GM12865 (cell line): ENCODE measurements around the gene ATP6V1B1.

Experiments used
- DNase-seq: peaks from one replicate; pipeline ENCODE4 v3.0.0; 2010; ENCODE audit warnings: low read depth
- H3K4me3 ChIP-seq: 2 replicates; pipeline ENCODE4 v1.5.1; 2011; ENCODE audit warnings: mild to moderate bottlenecking, low read depth, low read length, control low read depth
- CTCF ChIP-seq: IDR thresholded peaks from 2 replicates; pipeline ENCODE4 v1.5.1; 2011; ENCODE audit warnings: low read length, control low read depth, low read depth, inconsistent platforms; ENCODE audit not compliant: insufficient read depth; ENCODE audit errors: missing control alignments

The ATP6V1B1 gene

GRCh38 chr2:70935468-70936164 is at the start of gene ATP6V1B1:
TSS of gene ATP6V1B1 (plus strand) at chr2:70935900. CDS start at chr2:70935955, 55 bp downstream.
- no peak for DNase-seq
- H3K4me3 ChIP-seq = no peak within 1 kb of the TSS
- TF ChIP-seq CTCF = no peak

- no peak for DNase-seq
- no peak overlapping the region for H3K4me3 ChIP-seq
- TF ChIP-seq CTCF = no peak
These were observed 49.1 kb upstream of the ATP6V1B1 start for GRCh38 chr2:70886541-70886987.

- DNase-seq = no peak
- no peak for TF ChIP-seq CTCF
- peak overlapping the region; percentile 51 for H3K4me3 ChIP-seq
These were observed 48.5 kb upstream of the ATP6V1B1 start for GRCh38 chr2:70887208-70887549.

- H3K4me3 ChIP-seq = peak overlapping the region; percentile 51
- DNase-seq = peak; percentile 40
- TF ChIP-seq CTCF = no peak
These were observed 48.0 kb upstream of the ATP6V1B1 start for GRCh38 chr2:70887550-70888246.

GRCh38 chr2:70888366-70888922 is 47.3 kb upstream of the ATP6V1B1 start:
- TF ChIP-seq CTCF = no peak
- no peak for DNase-seq
- no peak overlapping the region for H3K4me3 ChIP-seq

GRCh38 chr2:70888923-70889715 is 46.6 kb upstream of the ATP6V1B1 start:
- TF ChIP-seq CTCF = no peak
- H3K4me3 ChIP-seq = no peak overlapping the region
- no peak for DNase-seq
